ENCODE measurements around the gene CFAP61. TPM values are rescaled to one million over a fixed set of nuclear protein-coding genes. Genes with fewer than 3 reads are reported as not detected.

Gene CFAP61
- total and polyA plus RNA-seq, 9 of the 15 experiments (the other 6 are each of a cell fraction or from before 2014, with no cell fraction given): 0.11 TPM; not detected in 8

DNA sequence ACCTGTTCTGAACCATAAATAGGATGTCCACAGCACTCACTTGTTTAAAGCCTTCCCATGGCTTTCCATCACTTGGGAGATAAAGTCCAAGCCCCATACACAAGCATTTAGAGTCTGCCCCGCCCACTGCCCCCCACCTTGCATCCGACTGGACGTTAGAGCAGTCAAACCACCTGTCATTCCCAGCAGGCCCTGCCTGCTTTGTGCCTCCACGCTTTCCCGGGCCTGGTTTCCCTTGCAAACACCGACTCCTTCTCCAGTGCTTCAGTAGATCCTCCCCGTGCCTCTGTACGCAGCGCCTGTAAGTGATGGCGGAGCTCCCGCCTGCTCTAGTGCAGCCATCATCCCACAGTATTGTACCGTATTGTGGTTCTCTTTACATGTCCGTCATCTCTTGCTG lies 277.2 kb downstream of the CFAP61 start:
- DNase-seq (ENCODE audit: extremely low read depth in 1 of 4, low spot score in 3 of 4) (no peak), FAIRE-seq (no peak), ATAC-seq (no peak)
- intact Hi-C loops (cut with micrococcal nuclease) (no loop called here), in situ Hi-C loops (cut with MboI) (no loop called here)
- H3K79me2 ChIP-seq (ENCODE audit: control insufficient read depth, insufficient read depth, low read length): no peaks in the 10 kb centered on the region
- no peaks in the 10 kb centered on the region for H3K9me1 ChIP-seq (ENCODE audit: control insufficient read depth, insufficient read depth, low read length)
- H2AFZ ChIP-seq (ENCODE audit: low read depth, low read length): no peak overlapping the region
- BruUV-seq (replicated peaks): no TSS peak
- WGBS (ENCODE audit: insufficient coverage, low coverage, missing lambda C conversion rate): 6% methylated on average over 7 of the region's 13 CpGs
- no peaks in the 10 kb centered on the region for H3K4me1 ChIP-seq (replicated peaks in 1 of 2; ENCODE audit: control insufficient read depth in 2 of 2, insufficient read depth in 2 of 2, low read length in 2 of 2)
- ChIA-PET POLR2A (no interaction called here), CTCF (ENCODE audit: low intra/inter-chr PET ratio) (no interaction called here)
- no peak overlapping the region for H3K4me2 ChIP-seq (ENCODE audit: insufficient read depth, low read length)
- TF ChIP-seq NFIC (IDR thresholded peaks at IDR 0.05) (no peak), ZNF696 (CRISPR knock-in tag; conservative IDR thresholded peaks at IDR 0.05) (no peak), TRIM28 (IDR thresholded peaks at IDR 0.05) (no peak), HNRNPK (IDR thresholded peaks at IDR 0.05; ENCODE audit: low read depth, low read length, poor library complexity, severe bottlenecking) (no peak), CBX5 (IDR thresholded peaks at IDR 0.05; ENCODE audit: borderline replicate concordance, low read depth) (no peak), RBM39 (optimal IDR thresholded peaks at IDR 0.05; ENCODE audit: low read depth, low read length) (no peak), ZNF41 (CRISPR knock-in tag; conservative IDR thresholded peaks at IDR 0.05) (no peak)
- TF ChIP-seq, protein P1, sequence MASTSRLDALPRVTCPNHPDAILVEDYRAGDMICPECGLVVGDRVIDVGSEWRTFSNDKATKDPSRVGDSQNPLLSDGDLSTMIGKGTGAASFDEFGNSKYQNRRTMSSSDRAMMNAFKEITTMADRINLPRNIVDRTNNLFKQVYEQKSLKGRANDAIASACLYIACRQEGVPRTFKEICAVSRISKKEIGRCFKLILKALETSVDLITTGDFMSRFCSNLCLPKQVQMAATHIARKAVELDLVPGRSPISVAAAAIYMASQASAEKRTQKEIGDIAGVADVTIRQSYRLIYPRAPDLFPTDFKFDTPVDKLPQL (IDR thresholded peaks at IDR 0.05; ENCODE audit: extremely low read depth, insufficient read length): no peak
- TF ChIP-seq, protein P2, sequence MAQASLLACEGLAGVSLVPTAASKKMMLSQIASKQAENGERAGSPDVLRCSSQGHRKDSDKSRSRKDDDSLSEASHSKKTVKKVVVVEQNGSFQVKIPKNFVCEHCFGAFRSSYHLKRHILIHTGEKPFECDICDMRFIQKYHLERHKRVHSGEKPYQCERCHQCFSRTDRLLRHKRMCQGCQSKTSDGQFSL (CRISPR knock-in tag; IDR thresholded peaks at IDR 0.05): no peak
- TF ChIP-seq, protein P2 (tag; IDR thresholded peaks at IDR 0.05): no peak
- TF ChIP-seq, protein P3, sequence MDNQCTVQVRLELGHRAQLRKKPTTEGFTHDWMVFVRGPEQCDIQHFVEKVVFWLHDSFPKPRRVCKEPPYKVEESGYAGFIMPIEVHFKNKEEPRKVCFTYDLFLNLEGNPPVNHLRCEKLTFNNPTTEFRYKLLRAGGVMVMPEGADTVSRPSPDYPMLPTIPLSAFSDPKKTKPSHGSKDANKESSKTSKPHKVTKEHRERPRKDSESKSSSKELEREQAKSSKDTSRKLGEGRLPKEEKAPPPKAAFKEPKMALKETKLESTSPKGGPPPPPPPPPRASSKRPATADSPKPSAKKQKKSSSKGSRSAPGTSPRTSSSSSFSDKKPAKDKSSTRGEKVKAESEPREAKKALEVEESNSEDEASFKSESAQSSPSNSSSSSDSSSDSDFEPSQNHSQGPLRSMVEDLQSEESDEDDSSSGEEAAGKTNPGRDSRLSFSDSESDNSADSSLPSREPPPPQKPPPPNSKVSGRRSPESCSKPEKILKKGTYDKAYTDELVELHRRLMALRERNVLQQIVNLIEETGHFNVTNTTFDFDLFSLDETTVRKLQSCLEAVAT (IDR thresholded peaks at IDR 0.05): no peak
- H3K27ac ChIP-seq (ENCODE audit: extremely low read depth, low read depth, low read length): no peak overlapping the region
- H4K20me1 ChIP-seq (replicated peaks; ENCODE audit: control insufficient read depth, insufficient read depth, low read length): no peaks in the 10 kb centered on the region
- H3K9ac ChIP-seq (ENCODE audit: insufficient read depth in 1 of 2, low read depth in 2 of 2, low read length in 2 of 2): no peak overlapping the region
- H3K36me3 ChIP-seq (ENCODE audit: control insufficient read depth, insufficient read depth, low read length): no peaks in the 10 kb centered on the region
- no peak overlapping the region for H3K4me3 ChIP-seq
- peaks cover 0 to 7% of the 10 kb centered on the region in 2 experiments; a peak in 1 of 5 replicates for H3K27me3 ChIP-seq (ENCODE audit: control insufficient read depth in 2 of 2, insufficient read depth in 2 of 2, low read length in 2 of 2)
- H3K9me3 ChIP-seq (replicated peaks; ENCODE audit: control insufficient read depth, insufficient read depth, low read depth, low read length): no peaks in the 10 kb centered on the region
